ENCODE results near the gene HMGN1.

The HMGN1 gene

GRCh38 chr21:39340687-39341086 lies 8.2 kb downstream of the HMGN1 start:
- Histone ChIP-seq H3K27me3 (ENCODE audit: insufficient read depth, poor library complexity, severe bottlenecking) (no peaks in the 10 kb centered on the region), H3K27ac (replicated peaks) (no peak overlapping the region), H3K4me3 (replicated peaks; ENCODE audit: insufficient read depth, low read length) (no peak overlapping the region)
- no peak for DNase-seq (ENCODE audit: low read depth in 1 of 2, low spot score in 1 of 2)
- TF ChIP-seq REST (IDR thresholded peaks at IDR 0.05; ENCODE audit: insufficient replicate concordance, low read depth): no peak
- no peak for TF ChIP-seq GABPA (IDR thresholded peaks at IDR 0.05; ENCODE audit: low read depth)
- TF ChIP-seq POLR2AphosphoS5 (IDR thresholded peaks at IDR 0.05; ENCODE audit: low read depth): no peak
- no peak for TF ChIP-seq CTCF (IDR thresholded peaks at IDR 0.05; ENCODE audit: insufficient read depth, low read length)
- no peak for TF ChIP-seq SPI1 (IDR thresholded peaks at IDR 0.05; ENCODE audit: borderline replicate concordance, low read depth)

- no peak for DNase-seq (ENCODE audit: low read depth in 1 of 2, low spot score in 1 of 2)
- TF ChIP-seq POLR2AphosphoS5 (IDR thresholded peaks at IDR 0.05; ENCODE audit: low read depth) (no peak), SPI1 (IDR thresholded peaks at IDR 0.05; ENCODE audit: borderline replicate concordance, low read depth) (no peak), GABPA (IDR thresholded peaks at IDR 0.05; ENCODE audit: low read depth) (no peak), CTCF (IDR thresholded peaks at IDR 0.05; ENCODE audit: insufficient read depth, low read length) (no peak), REST (IDR thresholded peaks at IDR 0.05; ENCODE audit: insufficient replicate concordance, low read depth) (no peak)
- Histone ChIP-seq H3K27me3 (ENCODE audit: insufficient read depth, poor library complexity, severe bottlenecking) (no peaks in the 10 kb centered on the region), H3K4me3 (replicated peaks; ENCODE audit: insufficient read depth, low read length) (no peak overlapping the region), H3K27ac (replicated peaks) (no peak overlapping the region)
These were observed 9.7 kb downstream of the HMGN1 start for GRCh38 chr21:39339231-39339630.

- no peaks in the 10 kb centered on the region for H3K27me3 ChIP-seq (ENCODE audit: insufficient read depth, poor library complexity, severe bottlenecking)
- no peak overlapping the region for H3K27ac ChIP-seq (replicated peaks)
- no peak overlapping the region for H3K4me3 ChIP-seq (replicated peaks; ENCODE audit: insufficient read depth, low read length)
- no peak for DNase-seq (ENCODE audit: low read depth in 1 of 2, low spot score in 1 of 2)
- TF ChIP-seq CTCF (IDR thresholded peaks at IDR 0.05; ENCODE audit: insufficient read depth, low read length) (no peak), REST (IDR thresholded peaks at IDR 0.05; ENCODE audit: insufficient replicate concordance, low read depth) (no peak), GABPA (IDR thresholded peaks at IDR 0.05; ENCODE audit: low read depth) (no peak), POLR2AphosphoS5 (IDR thresholded peaks at IDR 0.05; ENCODE audit: low read depth) (no peak), SPI1 (IDR thresholded peaks at IDR 0.05; ENCODE audit: borderline replicate concordance, low read depth) (no peak)
These were observed 12.4 kb downstream of the HMGN1 start for GRCh38 chr21:39336457-39337008.

Measured in HL-60 (cell line).